H54 (cell line): ENCODE data around the gene FBXL17.

Experiments used
- DNase-seq: peaks from one replicate; pipeline ENCODE4 v3.0.0; 2011; ENCODE audit warnings: low spot score, mixed read lengths; ENCODE audit not compliant: insufficient read length
- FAIRE-seq: peaks from 3 replicates; lab custom pipeline; 2011; peaks lifted over from hg19 to GRCh38; lab: Jason Lieb, UNC
- POLR2A ChIP-seq: IDR thresholded peaks from 2 replicates; pipeline ENCODE4 v1.6.1; 2011; ENCODE audit warnings: low read depth, mild to moderate bottlenecking, low read length

Gene FBXL17

DNA sequence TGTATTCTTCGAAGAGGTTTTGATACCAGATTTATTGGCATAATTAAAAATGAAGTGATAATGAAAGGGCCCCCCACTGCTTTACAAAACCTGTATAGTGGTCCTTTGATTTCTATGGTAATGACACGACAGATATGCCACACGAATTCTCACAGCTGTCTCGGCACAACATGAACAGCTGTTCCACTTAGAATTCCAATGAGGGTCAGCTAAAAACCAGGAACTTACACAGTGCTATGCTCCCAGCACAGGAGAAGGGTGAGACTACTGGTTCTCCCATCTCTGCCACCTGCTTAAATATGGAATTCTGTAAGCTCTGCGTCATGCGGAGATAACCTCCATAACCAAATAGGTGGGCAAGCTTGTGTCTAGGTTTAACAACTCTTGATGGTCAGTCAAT, 528.2 kb downstream of the FBXL17 start:
- FAIRE-seq, result no peak
- DNase-seq, result no peak

DNA sequence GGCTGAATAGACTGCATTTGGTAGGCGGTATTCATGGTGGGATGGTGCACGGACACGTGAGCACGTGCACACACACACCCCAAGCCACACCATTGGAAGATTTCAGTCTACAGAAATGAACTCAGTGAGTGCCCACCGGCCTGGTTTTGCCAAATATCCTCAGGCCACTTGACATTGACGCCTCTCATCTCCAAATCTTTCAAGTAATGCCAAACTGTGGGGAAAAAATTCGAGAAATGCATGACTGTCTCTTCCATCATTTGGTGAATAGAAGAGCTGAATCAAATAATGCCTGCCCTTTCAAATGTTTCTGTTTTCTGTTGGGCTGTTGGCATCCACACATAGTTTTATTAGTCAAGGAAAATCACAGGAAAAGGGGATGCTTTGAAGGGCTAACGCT, 528.9 kb downstream of the FBXL17 start:
- FAIRE-seq, result no peak
- DNase-seq, result no peak
- no peak for TF ChIP-seq POLR2A

More for the DNA sequence above, 528.2 kb downstream of the FBXL17 start:
- TF ChIP-seq POLR2A, result no peak

DNA sequence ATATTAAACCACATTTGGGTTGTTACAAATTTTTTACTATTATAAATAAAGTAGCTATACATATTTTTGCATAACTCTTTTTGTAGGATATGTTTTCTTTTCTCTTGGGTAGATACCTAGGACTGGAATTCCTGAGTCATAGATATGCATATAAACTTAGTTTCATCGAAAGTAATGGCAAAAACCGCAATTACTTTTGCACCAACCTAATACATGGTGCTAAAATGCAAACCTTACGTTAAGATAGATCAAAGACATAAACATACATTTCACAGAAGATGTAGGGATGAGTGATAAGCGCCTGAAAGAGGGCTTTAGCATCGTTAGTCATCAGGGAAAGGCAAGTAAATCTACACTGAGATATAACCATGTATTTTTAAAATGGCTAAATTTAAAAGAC, 532.8 kb downstream of the FBXL17 start:
- DNase-seq, result no peak
- TF ChIP-seq POLR2A, result no peak
- no peak for FAIRE-seq

DNA sequence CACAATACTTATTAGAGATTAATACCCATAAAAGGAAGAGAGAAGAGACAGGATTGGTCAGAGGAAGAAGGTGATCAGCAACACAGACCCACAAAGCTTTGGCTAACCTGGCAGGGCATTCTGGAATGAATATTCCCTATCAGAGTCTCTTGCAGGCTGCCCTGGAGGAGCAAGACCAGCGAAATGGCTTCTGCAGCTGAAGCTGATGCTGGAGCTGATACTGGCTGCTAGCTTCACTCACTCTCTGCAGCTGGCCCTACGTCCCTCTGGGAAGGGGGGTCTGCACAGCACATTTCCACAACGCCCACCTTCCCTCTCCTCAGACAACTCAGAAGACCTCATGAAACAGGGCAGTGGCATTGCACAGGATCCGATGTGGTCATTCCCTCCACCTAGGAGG, 541.3 kb downstream of the FBXL17 start:
- TF ChIP-seq POLR2A, result no peak
- FAIRE-seq, result no peak
- DNase-seq, result no peak

DNA sequence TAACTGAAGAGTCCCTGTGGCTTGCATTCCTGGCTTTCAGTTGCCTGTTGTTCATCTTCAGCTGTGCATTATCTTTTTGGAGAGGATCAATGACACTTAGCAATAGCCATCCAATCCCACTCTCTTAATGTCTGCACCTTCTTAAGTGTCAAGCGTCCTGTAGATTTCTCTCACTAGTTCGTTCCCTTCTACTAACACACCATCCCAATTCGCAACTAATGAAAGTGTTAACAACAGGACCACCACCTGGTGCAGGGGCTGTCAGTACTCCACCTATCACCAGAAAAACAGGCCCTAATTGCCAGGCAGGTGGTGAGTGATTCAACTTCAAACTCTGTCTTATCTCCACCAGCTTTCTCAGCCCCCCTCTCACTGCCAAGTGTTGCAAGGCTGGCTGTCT, 541.7 kb downstream of the FBXL17 start:
- no peak for FAIRE-seq
- DNase-seq, result no peak
- no peak for TF ChIP-seq POLR2A

DNA sequence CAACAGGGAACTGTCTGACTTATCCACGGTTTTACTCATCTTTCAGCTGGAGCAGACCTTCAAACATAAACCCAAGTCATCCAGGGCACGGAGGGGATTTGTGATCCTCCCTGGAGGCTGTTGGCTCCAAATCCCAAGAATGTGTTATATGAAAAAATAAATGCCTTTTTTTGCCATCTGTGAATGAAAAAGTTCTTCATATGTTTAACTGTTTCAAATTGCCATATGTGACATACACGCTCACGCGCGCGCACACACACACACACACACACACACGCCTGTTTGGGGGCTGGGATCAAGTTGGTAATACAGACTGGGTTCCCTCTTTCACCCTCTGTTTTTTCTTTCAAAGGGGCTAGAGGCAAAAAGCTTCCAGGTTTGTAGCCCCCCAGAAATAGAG, 546.8 kb downstream of the FBXL17 start:
- FAIRE-seq (no peak), DNase-seq (no peak)
- no peak for TF ChIP-seq POLR2A

DNA sequence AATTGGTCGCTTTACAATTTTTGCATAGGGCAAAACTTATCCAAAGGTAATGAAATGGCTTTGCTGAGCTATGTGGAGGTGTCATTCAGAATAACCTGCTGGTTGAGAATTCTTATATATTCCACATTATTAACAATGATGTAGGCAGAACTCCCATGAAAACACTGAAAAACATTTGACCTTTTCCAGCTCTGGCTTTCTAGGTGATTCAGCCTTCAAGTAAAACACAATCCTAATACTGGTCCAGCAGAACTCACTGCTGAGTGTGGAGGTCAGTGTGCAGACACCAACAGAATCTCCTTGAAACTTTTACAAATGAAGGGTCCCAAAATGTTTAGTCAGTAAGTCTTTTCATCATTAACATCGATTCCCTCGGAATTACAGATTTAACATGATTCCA, 549.2 kb downstream of the FBXL17 start:
- TF ChIP-seq POLR2A, result no peak
- no peak for DNase-seq
- FAIRE-seq, result no peak

DNA sequence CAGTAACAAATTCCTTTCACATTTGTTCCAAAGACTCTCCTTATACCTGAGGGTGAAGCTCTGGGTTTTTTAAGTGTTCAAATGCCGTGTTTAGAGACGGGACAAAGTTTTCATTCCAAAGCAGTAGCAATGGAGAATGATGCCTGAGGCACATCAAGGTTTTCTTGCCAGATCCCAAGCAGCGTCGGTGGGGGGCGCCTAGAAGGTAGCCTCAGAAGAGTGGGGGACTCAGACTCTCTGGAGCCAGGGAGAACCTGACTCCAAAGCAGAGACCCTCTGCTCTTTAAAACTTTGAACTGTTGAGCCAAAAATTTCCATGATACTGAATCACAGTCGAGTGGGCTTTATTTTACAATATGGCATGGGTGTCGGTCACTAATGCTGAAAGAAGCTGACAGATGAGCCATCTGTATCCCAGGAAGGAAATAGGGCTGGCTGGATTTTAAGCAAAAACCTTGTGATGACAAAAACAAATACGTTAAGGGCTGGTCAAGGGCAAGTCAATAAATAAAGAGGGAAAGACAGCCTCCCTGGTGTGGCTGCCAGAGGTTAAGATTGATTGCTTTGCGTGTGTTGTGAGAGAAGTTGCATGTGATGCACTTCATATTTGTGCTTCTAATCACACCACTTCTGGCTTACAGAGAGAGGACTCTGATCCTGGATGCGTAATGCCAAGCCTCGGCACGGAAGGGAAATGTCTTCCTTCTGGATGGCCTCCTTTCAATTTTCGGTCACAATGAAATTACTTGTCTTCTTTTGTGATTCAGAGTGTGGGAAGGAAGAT, 550.1 kb downstream of the FBXL17 start:
- no peak for FAIRE-seq
- no peak for DNase-seq
- no peak for TF ChIP-seq POLR2A

DNA sequence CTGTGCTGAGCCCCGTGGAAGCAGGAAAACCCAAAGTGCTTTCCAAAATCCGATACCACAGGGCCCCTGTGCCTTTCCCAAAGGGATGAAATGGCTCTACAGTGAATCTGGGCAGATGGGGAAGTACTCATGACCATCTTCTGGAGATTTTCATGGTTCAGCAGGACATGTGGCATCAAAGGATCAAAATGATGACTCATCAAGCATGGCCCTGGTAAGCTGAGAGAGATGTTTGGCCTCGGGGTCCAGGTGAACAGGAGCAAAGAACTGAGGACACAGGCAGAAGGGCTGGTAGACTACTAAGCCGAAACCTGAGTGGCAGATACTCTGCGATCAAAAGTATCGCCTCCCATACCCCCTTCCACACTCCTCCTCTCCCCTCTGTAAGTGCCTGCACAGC, 551.1 kb downstream of the FBXL17 start:
- FAIRE-seq, result no peak

DNA sequence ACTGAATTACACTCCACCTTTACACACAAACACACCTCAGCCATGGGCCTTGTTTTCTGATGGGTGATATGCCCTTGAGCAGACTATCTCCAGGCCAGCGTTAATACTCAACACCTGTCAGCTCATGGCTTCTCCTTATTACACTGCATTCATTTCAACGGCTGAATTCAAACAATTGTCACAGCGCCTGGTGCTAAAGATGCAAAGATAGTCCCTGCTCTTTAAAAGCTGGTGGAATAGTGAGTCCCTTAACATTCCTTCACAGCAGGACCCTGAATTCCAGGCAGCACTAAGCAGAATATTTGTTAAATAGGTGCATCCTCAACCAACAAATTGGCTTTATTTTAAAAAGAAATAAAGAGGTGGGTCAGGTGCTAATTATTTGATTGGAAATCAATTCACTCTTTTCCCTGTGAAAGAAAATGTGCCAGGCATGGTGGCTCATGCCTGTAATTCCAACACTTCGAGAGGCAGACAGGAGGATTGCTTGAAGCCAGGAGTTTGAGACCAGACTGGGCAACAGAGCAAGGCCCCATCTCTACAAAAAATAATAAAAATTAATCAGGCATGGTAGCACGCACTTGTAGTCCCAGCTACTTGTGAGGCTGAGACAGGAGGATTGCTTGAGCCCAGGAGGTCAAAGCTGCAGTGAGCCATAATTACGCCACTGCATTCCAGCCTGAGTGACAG, 555.4 kb downstream of the FBXL17 start:
- no peak for FAIRE-seq
- no peak for TF ChIP-seq POLR2A

More for the DNA sequence above, 551.1 kb downstream of the FBXL17 start:
- DNase-seq, result no peak
- no peak for TF ChIP-seq POLR2A

DNA sequence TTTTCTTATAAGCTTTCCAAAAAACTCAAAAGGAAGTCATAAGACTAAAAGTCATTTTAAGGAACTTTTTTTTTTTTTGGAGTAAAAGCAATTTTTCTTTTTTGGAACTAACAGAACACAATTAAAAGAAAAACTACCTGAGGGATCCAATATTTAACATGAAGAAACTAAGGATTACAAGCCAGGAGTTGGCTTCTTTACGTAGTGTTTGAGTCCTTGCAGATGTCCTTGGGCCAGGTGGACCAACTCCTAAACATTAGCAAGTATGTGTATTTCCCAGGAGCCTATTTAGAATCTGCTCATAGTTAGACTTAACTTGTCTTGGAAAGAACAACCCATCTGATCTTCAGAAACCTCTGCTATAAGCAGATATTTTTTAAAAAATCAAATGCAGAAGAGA, 557.1 kb downstream of the FBXL17 start:
- FAIRE-seq (no peak), DNase-seq (no peak)
- no peak for TF ChIP-seq POLR2A

More for the DNA sequence above, 555.4 kb downstream of the FBXL17 start:
- DNase-seq, result no peak

DNA sequence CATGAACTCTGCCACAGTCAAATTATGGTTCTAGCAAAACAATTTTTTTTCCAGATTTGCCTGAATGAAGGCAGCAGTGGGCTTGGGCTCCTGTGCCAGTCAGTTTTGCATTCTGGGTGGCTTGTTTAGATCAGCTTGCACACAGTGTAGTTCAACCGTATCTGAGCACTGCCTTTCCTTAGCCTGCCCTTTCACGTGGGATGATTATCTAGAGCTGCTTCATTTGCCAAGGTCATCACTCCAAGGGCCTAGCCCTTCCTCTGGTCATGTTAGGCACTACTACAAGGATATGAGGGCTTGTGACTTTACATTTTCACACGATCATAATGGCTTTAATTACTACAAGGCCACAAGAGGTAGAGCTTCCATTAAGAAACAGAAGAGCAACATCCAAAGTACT, 560.6 kb downstream of the FBXL17 start:
- DNase-seq (no peak), FAIRE-seq (no peak)
- no peak for TF ChIP-seq POLR2A

DNA sequence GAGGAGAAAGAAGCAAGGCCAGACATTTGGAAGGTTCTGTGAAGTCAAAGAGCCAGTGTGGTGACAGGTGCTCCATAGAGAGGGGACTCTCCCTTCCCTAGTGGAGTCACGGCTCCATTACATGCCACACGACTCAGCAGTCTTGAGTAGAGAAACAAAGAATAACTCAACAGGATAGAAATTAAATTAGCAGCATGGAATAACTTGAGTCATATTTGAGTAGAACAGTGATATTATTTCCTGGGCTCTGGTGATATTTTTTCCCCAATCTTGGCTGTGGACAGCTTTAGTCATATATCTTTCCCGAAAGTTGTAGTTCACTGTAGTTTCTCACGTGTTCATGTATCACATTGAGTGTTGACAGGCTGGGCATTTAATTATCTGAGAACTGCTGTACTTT, 561.5 kb downstream of the FBXL17 start:
- peak; percentile 13 for DNase-seq
- no peak for TF ChIP-seq POLR2A
- peak; percentile 53 for FAIRE-seq

DNA sequence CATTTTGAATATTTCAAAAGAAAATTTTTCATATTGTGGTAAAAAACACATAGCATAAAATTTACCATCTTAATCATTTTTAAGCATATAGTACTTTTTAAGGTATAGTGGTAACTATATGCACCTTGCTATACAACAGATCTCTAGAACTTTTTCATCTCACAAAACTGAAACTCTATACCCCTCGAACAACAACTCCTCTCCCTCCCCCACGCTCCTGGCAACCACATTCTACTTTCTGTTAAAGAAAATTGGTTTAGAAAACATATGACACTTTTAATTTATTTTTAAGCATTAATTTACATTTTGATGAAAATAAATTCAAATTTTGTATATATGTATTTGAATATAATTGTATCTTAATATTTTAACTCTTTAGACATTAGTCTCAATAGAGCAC, 563.9 kb downstream of the FBXL17 start:
- no peak for TF ChIP-seq POLR2A
- DNase-seq (no peak), FAIRE-seq (no peak)

DNA sequence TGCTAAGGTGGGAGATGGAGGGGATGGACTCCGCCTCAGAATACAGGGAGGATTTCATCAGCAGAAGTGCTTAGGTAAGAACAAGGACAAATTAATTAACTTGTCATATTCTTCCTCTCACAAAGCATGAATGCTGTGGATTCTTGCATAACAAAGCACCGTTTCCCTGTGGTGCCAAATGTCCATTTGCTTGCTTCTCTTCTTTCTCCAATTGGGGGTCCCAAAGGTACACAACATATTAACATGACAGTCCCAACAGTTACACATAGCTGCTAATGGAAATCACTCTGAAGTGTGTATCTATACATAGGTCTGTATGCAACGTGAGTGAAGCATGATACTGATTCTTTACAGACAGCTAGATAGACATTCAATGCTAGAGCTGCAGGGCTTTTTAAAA, 564.5 kb downstream of the FBXL17 start:
- FAIRE-seq, result no peak
- TF ChIP-seq POLR2A, result no peak

More for the DNA sequence above, 564.5 kb downstream of the FBXL17 start:
- DNase-seq, result no peak
